Activated CD8-positive, alpha-beta T cell treated with anti-CD3 and anti-CD28 coated beads, Interleukin-2, amount 10 ng/mL, durations not matched to agents 7 days and 5 days (primary cell): Measurements from ENCODE around the gene NEK2. TPM values are rescaled to one million over a fixed set of nuclear protein-coding genes. Genes with fewer than 3 reads are reported as not detected.
A peak's percentile ranks its signal among the peaks of the same experiment; 100 is the strongest.
"Not testable (repeated sequence)": the region's sequence is repeated elsewhere in the genome, so short reads cannot be mapped to it uniquely, and the experiment has no call there.

Source experiments
- ATAC-seq: fragments of 150-1000 bp; cut with Tn5 transposase; one replicate; pipeline ENCODE4 v1.10.0; 2021; ENCODE audit warnings: moderate library complexity
- CTCF ChIA-PET: fragments of 350-600 bp; sonication (Branson Sonifier 250); formaldehyde crosslinking; loops from one replicate; lab custom pipeline; 2021; ENCODE audit warnings: antibody characterized with exemption; lab: Charles Lee
- POLR2A ChIA-PET: fragments of 350-600 bp; sonication (Branson Sonifier 250); formaldehyde crosslinking; loops from one replicate; lab custom pipeline; 2021; ENCODE audit warnings: antibody characterized with exemption; lab: Charles Lee
- DNase-seq: peaks from one replicate; pipeline ENCODE4 v3.0.0-alpha.2; 2020
- H3K27ac Mint-ChIP-seq: one replicate; pipeline ENCODE4 v1.8.0; 2021; ENCODE audit warnings: mild to moderate bottlenecking, mixed read lengths
- H3K27me3 Mint-ChIP-seq: one replicate; pipeline ENCODE4 v1.8.0; 2021; ENCODE audit warnings: low read depth, mixed read lengths
- H3K36me3 Mint-ChIP-seq: one replicate; pipeline ENCODE4 v1.8.0; 2021; ENCODE audit warnings: low read depth, mixed read lengths
- H3K4me1 Mint-ChIP-seq: one replicate; pipeline ENCODE4 v1.8.0; 2021; ENCODE audit warnings: low read depth, mixed read lengths
- H3K4me3 Mint-ChIP-seq: one replicate; pipeline ENCODE4 v1.8.0; 2021; ENCODE audit warnings: mild to moderate bottlenecking, mixed read lengths
- H3K9me3 Mint-ChIP-seq: one replicate; pipeline ENCODE4 v1.8.0; 2022; ENCODE audit warnings: mixed read lengths; ENCODE audit not compliant: insufficient read depth
- total RNA-seq, 2 experiments: library from RNA; stranded (reverse); gene quantifications; one replicate each; pipeline ENCODE4 v1.2.3, GENCODE V29; 2021

NEK2 gene
- total RNA-seq, 2 experiments from 2014 or later, result 52.6 to 54.1 TPM

GRCh38 chr1:211638689-211639101 is 36.7 kb downstream of the NEK2 start:
- H3K36me3 Mint-ChIP-seq, result no peaks in the 10 kb centered on the region
- ChIA-PET POLR2A (no interaction called here), CTCF (no interaction called here)
- no peaks in the 10 kb centered on the region for H3K9me3 Mint-ChIP-seq
- ATAC-seq (no peak), DNase-seq (no peak)
- no peak overlapping the region for H3K27ac Mint-ChIP-seq
- H3K4me3 Mint-ChIP-seq, result no peak overlapping the region
- H3K4me1 Mint-ChIP-seq, result peaks cover 7% of the 10 kb centered on the region
- peaks cover 8% of the 10 kb centered on the region for H3K27me3 Mint-ChIP-seq

- H3K27me3 Mint-ChIP-seq, result peaks cover 8% of the 10 kb centered on the region
- no peak overlapping the region for H3K4me3 Mint-ChIP-seq
- ChIA-PET CTCF (no interaction called here), POLR2A (interaction anchor here (0.7 kb wide), 1 partner anchor 104 kb away, joined by 3 read pairs; no protein-coding TSS in a partner anchor)
- no peak overlapping the region for H3K27ac Mint-ChIP-seq
- peaks cover 7% of the 10 kb centered on the region for H3K4me1 Mint-ChIP-seq
- ATAC-seq (no peak), DNase-seq (no peak)
- H3K36me3 Mint-ChIP-seq, result no peaks in the 10 kb centered on the region
- H3K9me3 Mint-ChIP-seq, result no peaks in the 10 kb centered on the region
These were observed 37.2 kb downstream of the NEK2 start for GRCh38 chr1:211638246-211638645.

- Mint-ChIP-seq H3K27me3 (peaks cover 8% of the 10 kb centered on the region), H3K4me1 (peaks cover 13% of the 10 kb centered on the region), H3K9me3 (no peaks in the 10 kb centered on the region), H3K27ac (no peak overlapping the region), H3K36me3 (no peaks in the 10 kb centered on the region), H3K4me3 (no peak overlapping the region)
- POLR2A ChIA-PET, result no interaction called here
- ATAC-seq, result no peak
- CTCF ChIA-PET, result interaction anchor here (0.9 kb wide), 1 partner anchor 63 kb away, joined by 3 read pairs; no protein-coding TSS in a partner anchor
- no peak for DNase-seq
These were observed 38.4 kb downstream of the NEK2 start for GRCh38 chr1:211637066-211637465.

GRCh38 chr1:211636575-211637029 is 38.8 kb downstream of the NEK2 start:
- H3K36me3 Mint-ChIP-seq, ATAC-seq, DNase-seq, CTCF ChIA-PET, H3K27ac Mint-ChIP-seq, POLR2A ChIA-PET, H3K9me3 Mint-ChIP-seq, H3K27me3 Mint-ChIP-seq, H3K4me3 Mint-ChIP-seq: not testable (repeated sequence)
- peaks cover 13% of the 10 kb centered on the region for H3K4me1 Mint-ChIP-seq

- Mint-ChIP-seq H3K4me3 (no peak overlapping the region), H3K9me3 (no peaks in the 10 kb centered on the region), H3K36me3 (no peaks in the 10 kb centered on the region), H3K27ac (no peak overlapping the region), H3K27me3 (peaks cover 6% of the 10 kb centered on the region), H3K4me1 (peaks cover 13% of the 10 kb centered on the region)
- ChIA-PET CTCF (no interaction called here), POLR2A (no interaction called here)
- DNase-seq, result no peak
- no peak for ATAC-seq
These were observed 39.7 kb downstream of the NEK2 start for GRCh38 chr1:211635597-211636205.

DNA sequence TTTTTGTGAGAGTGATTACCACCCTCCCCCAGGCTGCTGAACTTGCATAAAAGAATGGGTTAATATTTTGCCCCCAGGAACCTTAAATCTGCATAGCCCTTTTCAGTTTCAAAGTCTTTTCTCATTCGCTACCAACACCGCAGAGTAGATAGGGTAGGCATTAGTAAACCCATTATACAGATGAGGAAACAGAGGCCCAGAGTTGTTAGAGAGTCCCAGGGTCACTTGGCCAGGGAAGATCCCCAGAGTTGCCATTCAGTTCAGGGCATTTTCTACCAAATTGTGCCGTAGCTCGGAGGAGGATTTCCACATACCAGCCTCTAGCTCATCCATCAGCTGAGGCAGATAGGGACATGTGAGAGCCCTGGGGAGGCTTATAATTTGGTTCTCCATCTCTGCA is 40.5 kb downstream of the NEK2 start:
- Mint-ChIP-seq H3K27me3 (peaks cover 2% of the 10 kb centered on the region), H3K4me3 (no peak overlapping the region), H3K36me3 (no peaks in the 10 kb centered on the region), H3K4me1 (peaks cover 13% of the 10 kb centered on the region), H3K9me3 (no peaks in the 10 kb centered on the region), H3K27ac (no peak overlapping the region)
- POLR2A ChIA-PET, result no interaction called here
- DNase-seq, result no peak
- ATAC-seq, result no peak
- CTCF ChIA-PET, result interaction anchor here (0.9 kb wide), 1 partner anchor 20 kb away, joined by 4 read pairs; no protein-coding TSS in a partner anchor

DNA sequence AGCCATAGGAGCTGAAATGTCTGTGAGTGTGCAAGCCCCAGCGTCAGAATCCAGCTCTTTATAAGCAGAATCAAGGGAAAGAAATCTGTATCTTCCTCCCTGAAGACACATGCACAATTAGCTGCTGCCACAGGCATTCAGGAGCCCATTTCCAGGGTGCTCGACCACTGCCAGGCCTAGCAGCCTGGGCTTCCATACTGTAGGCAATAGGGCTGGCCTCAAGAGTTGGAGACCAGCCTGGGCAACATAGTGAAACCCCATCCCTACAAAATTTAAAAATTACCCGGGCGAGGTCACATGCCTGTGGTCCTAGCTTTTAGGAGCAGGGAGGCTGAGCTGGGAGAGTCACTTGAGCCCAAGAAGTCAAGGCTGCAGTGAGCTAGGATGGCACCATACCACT is 41.0 kb downstream of the NEK2 start:
- Mint-ChIP-seq H3K27me3 (no peaks in the 10 kb centered on the region), H3K36me3 (no peaks in the 10 kb centered on the region), H3K9me3 (no peaks in the 10 kb centered on the region), H3K4me1 (peaks cover 13% of the 10 kb centered on the region), H3K4me3 (no peak overlapping the region), H3K27ac (no peak overlapping the region)
- POLR2A ChIA-PET, result no interaction called here
- CTCF ChIA-PET, result interaction anchor here (0.9 kb wide), 1 partner anchor 20 kb away, joined by 4 read pairs; no protein-coding TSS in a partner anchor
- no peak for ATAC-seq
- DNase-seq, result no peak

- Mint-ChIP-seq H3K4me3 (no peak overlapping the region), H3K27me3 (peaks cover 3% of the 10 kb centered on the region), H3K4me1 (peaks cover 13% of the 10 kb centered on the region), H3K9me3 (no peaks in the 10 kb centered on the region), H3K36me3 (no peaks in the 10 kb centered on the region), H3K27ac (no peak overlapping the region)
- ATAC-seq (no peak), DNase-seq (no peak)
- POLR2A ChIA-PET, result no interaction called here
- CTCF ChIA-PET, result interaction anchor here (1.7 kb wide), 1 partner anchor 22 kb away, joined by 6 read pairs; no protein-coding TSS in a partner anchor
These were observed 41.9 kb downstream of the NEK2 start for GRCh38 chr1:211633524-211633846.

GRCh38 chr1:211632808-211633523 is 42.5 kb downstream of the NEK2 start:
- Mint-ChIP-seq H3K27me3 (peaks cover 3% of the 10 kb centered on the region), H3K9me3 (no peaks in the 10 kb centered on the region), H3K4me3 (no peak overlapping the region), H3K36me3 (no peaks in the 10 kb centered on the region), H3K27ac (no peak overlapping the region), H3K4me1 (peaks cover 13% of the 10 kb centered on the region)
- DNase-seq (no peak), ATAC-seq (peak; percentile 40)
- CTCF ChIA-PET, result interaction anchor here (0.9 to 1.7 kb wide), 3 partner anchors 15 to 118 kb away, joined by 3 to 6 read pairs (median 4); no protein-coding TSS in a partner anchor
- POLR2A ChIA-PET, result no interaction called here

DNA sequence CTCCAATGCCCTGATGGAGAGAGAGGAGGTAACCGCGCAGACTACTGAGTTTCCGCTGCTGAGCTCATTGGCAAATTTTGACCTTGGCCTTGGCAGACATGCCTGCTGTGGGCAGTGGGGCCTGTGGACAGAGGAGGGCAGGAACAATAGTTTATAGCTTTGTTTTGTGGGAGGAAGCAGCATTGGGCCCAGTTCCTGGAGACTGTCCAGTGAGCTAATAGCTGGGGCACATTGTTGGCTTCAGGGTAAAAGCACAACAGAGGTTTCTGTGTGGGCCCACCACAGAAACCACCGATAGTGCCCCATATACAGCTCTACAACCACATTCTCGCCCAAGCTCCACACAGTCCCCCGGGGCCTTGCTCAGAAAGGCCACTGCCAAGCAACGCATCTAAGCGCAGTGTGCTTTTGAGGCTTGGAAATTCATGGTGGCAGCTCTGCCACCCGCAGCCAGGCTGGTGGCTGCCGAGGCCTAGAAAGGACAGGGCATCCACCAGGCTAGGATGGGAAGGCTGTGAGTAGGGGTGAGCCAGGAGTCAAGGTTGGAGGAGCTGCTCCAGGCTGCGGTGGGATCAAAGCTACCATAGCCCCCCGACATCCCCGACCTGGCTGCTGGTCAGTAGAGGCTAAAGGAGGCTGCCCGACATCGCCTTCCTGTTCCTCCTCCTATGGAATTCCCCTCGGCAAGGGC is 43.2 kb downstream of the NEK2 start:
- DNase-seq (no peak), ATAC-seq (no peak)
- ChIA-PET POLR2A (interaction anchor here (0.7 kb wide), 1 partner anchor 117 kb away, joined by 4 read pairs; no protein-coding TSS in a partner anchor), CTCF (interaction anchor here (0.9 to 1.7 kb wide), 3 partner anchors 16 to 118 kb away, joined by 3 to 6 read pairs (median 4); no protein-coding TSS in a partner anchor)
- no peak overlapping the region for H3K4me3 Mint-ChIP-seq
- no peaks in the 10 kb centered on the region for H3K36me3 Mint-ChIP-seq
- H3K4me1 Mint-ChIP-seq, result peaks cover 13% of the 10 kb centered on the region
- H3K27me3 Mint-ChIP-seq, result peaks cover 6% of the 10 kb centered on the region
- no peak overlapping the region for H3K27ac Mint-ChIP-seq
- H3K9me3 Mint-ChIP-seq, result no peaks in the 10 kb centered on the region

GRCh38 chr1:211631168-211631567 is 44.3 kb downstream of the NEK2 start:
- Mint-ChIP-seq H3K36me3 (no peaks in the 10 kb centered on the region), H3K4me3 (no peak overlapping the region), H3K4me1 (peaks cover 13% of the 10 kb centered on the region), H3K9me3 (no peaks in the 10 kb centered on the region), H3K27ac (no peak overlapping the region), H3K27me3 (peaks cover 8% of the 10 kb centered on the region)
- ATAC-seq (no peak), DNase-seq (no peak)
- ChIA-PET CTCF (no interaction called here), POLR2A (no interaction called here)
